Stimulated activated CD8-positive, alpha-beta memory T cell treated with anti-CD3 and anti-CD28 coated beads, Interleukin-15, amount 100 ng/mL, for 4 hours (primary cell): ENCODE measurements around the gene EHD2.

ENCODE experiments used
- DNase-seq, 2 donors: peaks; one replicate each; pipeline ENCODE4 v3.0.0-alpha.2; 2020; ENCODE audit warnings: low read depth in 2 of 2

Gene EHD2

DNA sequence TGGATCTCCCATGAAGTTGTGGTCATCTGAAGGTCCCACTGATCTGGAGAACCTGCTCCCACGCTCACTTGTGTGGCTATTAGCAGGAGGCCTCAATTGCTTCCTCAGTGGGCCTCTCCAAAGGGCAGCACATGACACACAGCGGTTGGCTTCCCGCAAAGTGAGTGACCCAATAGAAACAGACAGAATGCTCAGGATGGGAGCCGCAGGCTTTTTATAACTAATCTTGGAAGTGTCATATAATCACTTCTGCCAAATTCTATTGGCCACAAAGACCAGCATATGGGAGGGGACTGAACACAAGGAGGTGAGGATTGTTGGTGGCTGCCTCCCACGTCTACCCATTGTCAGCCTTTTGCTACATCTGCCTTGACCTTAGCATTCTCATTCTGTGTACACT, 22.1 kb upstream of the EHD2 start:
- DNase-seq, result no peak

DNA sequence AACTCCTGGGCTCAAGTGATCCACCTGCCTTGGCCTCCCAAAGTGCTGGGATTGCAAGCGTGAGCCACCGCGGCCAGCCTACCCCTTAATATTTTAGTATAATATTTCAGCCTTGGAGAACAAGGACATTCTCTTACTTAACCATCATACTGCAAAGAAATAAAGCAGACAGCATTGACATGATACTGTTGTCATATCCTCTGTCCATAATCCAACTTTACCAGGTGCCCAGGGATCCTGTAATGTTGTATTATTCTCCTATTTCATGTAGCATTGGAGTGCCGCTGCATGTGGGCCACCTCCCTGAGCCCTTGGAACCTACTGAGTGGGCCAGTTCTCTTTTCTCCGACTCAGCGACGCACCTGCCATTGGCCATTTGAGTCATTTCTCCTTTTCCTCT, 21.4 kb upstream of the EHD2 start:
- no peak for DNase-seq

DNA sequence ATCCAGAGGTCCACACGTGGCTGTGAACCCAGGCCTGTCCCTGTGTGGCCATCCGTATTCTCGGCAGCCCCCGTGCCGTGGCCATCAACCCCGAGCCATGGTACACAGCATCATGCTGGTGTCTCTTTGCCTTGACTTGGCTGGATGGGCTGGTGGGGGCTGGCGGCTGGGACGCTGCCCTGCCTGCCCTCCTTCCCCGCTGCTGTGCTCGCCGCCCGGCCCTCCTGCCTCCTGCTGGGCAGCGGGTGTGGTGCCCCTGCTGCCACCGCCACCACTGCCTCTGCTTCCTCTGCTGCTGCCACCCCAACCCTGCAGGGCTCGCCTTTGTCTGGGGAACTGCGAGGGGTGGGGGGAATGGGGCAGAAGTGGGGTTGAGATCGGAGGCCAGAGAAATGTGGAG, 19.7 kb upstream of the EHD2 start:
- no peak for DNase-seq

DNA sequence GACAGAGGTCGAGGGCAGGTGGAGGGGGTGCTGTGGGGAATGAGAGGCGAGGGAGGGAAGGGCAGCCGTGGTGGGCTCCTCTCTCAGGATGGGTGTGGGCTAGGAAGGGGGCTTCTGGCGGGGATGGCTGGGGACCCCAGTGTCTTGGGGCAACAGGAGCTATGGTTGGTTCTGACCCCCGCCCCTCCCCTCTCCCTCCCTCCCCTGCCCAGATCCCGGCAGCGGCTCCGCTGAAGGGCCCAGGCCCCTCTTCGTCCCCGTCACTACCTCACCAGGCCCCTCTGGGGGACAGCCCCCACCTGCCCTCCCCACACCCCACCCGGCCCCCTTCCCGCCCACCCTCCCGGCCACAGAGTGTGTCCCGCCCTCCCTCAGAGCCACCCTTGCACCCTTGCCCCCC, 19.3 kb upstream of the EHD2 start:
- DNase-seq, result no peak

DNA sequence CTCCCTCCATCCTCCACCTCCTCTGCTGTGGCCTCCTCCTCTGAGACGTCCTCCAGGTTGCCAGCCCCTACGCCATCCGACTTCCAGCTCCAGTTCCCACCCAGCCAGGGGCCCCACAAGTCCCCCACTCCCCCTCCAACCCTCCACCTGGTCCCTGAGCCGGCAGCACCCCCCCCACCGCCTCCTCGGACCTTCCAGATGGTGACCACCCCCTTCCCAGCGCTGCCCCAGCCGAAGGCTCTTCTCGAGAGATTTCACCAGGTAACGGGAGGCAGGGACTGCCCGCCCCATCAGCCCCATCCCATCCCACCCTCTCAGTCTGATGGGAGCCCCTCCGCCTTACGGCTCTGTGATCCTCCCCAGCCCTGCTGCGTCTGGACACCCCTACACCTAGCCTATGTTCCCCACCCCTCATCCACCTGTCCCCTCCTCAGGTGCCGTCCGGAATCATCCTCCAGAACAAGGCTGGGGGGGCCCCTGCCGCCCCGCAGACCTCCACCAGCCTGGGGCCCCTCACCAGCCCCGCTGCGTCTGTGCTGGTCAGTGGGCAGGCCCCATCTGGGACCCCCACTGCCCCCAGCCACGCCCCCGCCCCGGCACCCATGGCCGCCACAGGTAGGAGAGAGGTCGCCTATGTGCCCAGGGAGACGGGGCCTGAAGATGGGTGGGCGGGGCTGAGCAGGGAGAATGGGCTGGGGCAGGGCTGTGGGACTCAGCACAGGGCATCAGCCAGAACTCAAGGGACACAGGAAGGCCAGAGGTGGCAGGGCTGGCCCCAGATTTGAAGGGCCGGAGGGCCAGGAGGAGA, 18.6 kb upstream of the EHD2 start:
- DNase-seq, result no peak

DNA sequence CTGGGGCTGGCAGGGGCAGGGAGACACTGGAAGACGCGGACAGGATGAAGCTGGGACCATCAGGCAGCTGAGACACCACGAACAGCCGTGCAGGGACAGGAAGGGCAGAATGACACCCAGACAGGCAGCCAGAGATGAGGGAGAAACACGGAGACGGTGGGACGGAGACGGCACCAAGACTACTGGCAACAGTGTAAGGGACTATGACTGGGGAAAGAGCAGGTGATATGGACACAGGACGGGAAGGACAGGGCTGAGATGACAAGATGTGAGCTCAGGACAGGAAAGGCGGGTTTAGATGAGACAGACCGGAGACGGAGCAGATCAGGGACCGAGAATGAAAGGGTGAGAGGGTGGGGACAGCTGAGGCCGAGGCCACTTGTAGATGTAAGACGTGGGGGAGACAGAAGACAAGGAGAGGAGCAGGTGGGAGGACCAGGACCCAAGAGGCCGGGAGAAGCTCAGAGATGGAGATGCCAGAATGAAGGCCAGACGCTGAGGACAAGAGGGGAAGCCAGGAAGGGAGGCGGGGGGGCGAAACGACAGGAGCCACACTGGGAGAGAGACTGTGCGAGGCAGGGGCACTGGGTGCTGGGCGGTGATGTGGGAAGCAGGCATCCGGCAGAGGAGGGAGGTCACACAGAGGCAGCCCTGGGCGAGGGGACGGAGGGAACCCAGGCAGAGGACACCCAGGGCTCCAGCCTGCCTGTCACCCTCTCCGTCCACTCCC, 17.5 kb upstream of the EHD2 start:
- DNase-seq, result no peak

DNA sequence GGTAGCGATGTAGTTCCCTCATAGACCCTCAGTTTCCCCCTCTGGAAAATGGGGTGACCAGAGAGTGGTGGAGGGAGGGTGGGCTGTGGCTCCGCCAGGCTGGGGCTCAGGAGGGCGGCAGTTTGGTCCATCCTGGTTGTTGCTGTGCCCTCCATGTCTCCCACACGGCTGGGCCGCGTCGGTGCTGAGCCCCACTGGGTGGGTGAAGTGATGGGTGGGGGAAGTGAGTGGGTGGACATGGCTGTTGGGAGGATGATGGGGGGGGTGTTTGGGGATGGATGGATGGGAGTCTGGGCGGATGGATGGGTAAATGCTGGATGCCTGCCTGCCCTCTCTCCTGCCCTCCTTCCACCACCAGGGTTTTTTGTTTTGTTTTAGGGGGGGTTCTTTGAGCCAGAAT, 16.6 kb upstream of the EHD2 start:
- no peak for DNase-seq

DNA sequence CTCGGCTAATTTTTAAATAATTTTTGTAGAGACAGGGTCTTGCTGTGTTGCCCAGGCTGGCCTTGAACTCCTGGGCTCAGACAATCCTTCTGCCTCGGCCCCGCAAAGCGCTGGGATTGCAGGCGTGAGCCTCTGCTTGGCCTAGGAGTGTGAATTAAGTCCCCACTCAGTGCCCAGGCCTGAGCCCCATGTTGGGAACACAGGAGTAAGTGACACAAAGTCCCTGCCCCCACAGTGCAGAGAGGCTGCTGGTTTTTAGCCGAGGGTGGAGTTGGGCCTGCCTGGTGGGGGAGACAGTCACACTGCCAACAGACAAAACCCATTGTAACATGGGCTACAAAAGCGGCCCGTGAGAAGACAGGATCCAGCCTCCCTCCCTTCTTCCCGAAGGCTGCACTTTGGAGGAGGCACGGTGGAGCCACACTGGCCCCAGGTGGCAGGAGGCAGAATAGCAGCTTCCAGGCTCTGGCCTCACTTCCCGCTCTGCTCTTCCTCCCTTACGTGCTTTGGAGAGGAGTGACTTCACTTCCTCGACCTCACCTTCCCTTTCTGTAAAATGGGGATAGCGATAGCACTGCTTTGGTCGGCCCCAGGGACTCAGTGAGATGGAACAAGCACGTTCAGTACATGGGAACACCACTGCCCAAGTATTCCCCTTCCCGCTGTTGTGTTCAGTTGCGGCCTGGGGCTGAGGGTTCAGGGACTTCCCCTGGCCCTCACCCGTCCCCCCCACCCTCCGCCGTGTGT, 15.2 kb upstream of the EHD2 start:
- no peak for DNase-seq

DNA sequence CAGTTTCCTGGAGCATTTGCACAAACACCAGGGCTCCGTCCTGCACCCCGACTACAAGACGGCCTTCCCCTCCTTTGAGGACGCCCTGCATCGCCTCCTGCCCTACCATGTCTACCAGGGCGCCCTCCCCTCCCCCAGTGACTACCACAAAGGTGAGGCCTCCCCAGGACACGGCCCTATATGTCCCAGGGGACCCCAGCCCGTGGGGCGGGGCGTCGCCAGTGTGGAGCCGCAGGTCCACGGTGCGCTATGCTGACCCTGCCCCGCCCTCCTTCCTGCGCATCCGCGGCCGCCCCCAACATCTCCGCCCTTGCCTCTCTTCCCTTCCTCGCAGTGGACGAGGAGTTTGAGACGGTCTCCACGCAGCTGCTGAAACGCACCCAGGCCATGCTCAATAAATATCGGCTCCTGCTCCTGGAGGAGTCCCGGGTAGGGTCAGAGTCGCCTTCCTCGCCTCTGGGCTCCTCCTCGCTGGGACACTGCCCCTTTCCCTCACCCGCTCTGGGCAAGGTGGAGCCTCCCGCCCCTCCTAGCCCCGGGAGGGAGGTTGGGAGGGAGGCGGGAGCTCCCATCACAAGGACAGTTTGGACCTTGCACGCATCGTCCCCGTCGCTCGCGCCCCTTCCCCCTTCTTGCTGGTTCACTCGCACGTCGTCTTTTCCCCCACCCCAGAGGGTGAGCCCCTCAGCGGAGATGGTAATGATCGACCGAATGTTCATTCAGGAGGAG, 14.4 kb upstream of the EHD2 start:
- DNase-seq, result no peak

DNA sequence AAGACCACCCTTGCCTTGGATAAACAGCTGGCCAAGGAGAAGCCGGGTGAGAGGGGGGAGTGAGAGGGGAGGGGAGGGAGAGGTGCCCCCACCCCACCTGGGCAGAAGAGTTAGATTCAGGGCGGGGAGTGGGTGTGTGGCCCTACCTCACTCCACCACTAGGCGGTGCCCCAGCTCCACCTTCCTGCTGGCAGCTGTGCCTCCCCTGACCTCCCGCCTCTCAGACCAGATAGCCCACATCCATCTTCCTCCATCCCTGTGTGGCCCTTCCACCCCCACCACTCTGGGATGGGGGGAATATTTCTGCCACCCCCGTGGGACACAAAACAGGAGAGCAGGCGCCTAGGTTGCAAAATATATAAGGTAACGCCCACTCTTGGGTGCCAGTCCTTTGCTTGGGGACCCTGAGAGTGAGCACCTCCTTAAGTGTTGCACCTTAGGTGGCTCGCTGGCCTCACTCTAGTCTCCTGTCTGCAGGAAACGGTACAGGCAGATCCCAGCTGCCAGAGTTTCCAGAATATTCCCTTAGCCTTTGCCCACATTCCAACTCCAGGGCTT, 13.8 kb upstream of the EHD2 start:
- DNase-seq, result no peak

DNA sequence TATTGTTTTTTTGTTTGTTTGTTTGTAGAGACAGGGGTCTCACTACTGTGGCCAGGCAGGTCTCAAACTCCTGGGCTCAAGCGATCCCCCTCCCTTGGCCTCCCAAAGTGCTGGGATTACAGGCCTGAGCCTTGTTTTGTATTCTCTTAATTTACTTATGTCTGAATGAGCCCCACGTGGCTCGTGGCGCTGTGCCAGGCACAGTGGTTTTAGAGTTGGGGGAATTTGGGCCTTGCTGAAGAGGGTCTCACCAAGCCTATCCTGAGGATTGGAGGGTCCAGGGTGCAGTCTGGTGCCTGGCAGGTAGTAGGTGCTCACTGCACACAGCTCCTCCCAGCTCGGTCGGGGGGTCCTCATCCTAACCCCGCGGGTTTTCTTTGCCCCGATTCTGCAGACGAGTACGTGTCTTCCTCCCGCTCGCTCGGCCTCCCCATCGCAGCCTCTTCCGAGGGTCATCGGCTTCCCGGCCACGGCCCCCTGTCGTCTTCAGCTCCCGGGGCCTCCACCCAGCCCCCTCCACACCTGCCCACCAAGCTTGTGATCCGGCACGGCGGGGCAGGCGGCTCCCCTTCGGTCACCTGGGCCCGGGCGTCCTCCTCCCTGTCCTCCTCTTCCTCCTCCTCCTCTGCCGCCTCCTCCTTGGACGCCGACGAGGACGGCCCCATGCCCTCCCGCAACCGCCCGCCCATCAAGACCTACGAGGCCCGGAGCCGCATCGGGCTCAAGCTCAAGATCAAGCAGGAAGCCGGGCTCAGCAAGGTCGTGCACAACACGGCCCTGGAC, 12.1 kb upstream of the EHD2 start:
- no peak for DNase-seq

DNA sequence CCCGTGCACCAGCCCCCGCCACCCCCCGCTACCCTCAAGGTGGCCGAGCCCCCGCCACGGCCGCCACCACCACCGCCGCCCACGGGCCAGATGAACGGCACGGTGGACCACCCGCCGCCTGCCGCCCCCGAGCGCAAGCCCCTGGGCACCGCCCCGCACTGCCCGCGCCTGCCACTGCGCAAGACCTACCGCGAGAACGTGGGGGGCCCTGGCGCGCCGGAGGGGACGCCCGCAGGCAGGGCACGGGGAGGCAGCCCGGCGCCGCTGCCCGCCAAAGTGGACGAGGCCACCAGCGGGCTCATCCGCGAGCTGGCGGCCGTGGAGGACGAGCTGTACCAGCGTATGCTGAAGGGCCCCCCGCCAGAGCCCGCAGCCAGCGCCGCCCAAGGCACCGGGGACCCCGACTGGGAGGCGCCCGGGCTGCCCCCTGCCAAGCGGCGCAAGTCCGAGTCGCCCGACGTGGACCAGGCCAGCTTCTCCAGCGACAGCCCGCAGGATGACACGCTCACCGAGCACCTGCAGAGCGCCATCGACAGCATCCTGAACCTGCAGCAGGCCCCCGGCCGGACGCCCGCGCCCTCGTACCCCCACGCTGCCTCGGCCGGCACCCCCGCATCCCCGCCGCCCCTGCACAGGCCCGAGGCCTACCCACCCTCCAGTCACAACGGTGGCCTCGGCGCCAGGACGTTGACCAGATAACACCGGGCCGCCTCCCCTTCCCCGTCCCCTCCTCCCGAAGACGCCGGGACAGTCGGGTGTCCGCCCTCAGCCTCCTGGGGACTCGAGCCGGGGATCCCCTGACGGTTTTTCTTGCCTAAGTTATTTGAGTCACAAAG, 11.3 kb upstream of the EHD2 start:
- DNase-seq, result no peak

DNA sequence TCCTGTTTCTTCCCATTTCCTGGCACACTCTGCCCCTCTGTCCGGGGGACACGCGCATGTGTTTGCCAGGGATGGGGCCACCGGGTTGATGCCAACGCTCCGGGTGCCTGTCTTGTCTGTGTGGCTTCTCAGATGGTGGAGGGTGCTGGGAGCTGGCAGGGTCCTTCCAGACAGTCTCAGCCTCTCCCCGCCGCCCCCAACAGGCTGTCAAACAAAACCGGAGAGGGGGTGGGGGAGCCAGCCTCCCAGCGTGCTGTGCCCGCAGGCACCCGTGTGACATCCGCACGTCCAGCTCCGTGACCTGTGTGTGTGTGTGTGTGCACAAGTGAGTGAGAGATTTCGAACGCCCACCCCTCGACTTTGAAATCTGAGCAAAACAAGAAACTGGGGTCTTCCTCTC, 10.6 kb upstream of the EHD2 start:
- DNase-seq, result no peak

DNA sequence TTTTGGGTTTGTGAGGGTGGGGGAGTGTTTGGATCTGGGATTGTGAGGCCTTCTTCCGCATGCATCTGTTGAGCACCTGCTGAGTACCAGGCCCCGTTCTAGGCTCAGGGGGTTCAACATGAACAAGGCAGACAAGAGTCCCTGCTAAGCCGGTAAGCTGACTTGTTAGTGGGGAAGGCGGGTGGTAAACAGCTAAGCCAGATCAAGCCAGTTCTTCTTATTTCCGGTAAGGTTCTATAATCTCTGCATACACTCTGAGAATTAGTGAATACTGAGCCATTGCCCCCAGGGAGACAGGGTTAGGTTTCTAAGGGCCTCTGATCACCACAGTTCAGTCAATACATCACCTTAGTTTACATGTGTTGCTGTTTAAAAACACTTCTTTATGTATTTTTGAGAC, 9.9 kb upstream of the EHD2 start:
- no peak for DNase-seq

DNA sequence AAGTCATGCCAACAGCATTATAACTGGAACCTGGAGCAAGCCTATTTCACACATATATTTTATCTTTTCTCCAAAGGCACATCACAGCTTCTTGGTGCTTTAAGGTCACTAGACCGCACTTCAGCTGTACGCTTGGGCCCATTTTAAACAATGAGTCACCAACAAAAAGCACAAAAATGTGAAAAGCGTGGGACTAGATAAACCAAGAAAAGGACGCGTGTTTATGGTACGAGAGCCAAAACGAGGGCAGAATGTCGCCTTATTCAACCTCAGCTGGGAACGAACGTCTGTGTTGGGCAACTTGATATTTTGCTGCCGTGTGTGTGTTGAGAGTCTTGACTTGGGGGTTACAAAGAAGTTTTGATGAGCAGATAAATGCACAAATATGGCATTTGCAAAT, 9.2 kb upstream of the EHD2 start:
- DNase-seq, result no peak

DNA sequence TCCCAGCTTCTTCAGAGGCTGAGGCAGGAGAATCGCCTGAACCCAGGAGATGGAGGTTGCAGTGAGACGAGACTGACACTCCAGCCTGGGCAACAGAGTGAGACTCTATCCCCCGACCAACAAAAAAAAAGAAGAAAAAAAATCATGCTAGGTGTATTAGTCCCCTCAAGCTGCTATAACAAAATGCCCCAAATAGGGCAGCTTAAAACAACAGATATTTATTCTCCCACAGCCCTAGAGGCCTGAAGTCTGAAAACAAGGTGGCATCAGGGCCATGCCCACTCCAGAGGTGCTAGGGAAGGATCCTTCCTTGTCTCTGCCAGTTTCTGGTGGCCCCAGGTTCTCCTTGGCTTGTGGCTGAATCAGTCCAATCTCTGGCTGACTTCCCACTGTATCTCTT, 8.6 kb upstream of the EHD2 start:
- no peak for DNase-seq

DNA sequence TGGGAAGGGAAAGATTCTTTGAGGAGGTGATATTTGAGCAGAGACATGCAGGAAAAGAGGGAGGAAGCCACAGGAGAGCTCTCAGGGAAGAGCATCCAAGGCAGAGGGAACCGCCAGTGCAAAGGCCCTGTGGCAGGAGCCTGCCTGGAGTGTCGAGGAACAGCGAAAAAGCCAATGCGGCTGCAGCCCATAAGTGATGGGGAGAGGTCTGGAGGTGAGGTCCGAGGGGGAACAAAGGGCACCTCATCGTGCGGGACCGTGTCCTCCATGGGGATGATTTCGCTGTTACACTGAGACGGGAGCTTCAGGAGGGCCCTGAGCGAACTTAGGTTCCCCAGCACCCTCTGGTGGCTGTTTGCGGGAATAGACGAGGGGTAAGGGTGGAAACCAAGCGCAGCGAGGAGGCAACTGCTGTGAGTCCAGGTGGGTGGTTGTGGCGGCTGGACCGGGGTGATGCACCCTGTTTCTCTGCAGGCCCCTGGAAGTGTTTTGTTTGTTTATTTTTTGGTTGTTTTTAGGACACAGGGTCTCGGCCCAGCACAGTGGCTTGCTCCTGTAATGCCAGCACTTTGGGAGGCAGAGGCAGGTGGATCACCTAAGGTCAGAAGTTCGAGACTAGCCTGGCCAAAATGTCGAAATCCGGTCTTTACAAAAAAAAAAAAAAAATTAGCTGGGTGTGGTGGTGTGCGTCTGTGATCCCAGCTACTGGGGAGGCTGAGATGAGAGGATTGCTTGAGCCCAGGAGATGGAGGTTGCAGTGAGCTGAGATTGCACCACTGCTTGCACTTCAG, 5.9 kb upstream of the EHD2 start:
- peak in 1 of 2 donors; percentile 49 for DNase-seq

DNA sequence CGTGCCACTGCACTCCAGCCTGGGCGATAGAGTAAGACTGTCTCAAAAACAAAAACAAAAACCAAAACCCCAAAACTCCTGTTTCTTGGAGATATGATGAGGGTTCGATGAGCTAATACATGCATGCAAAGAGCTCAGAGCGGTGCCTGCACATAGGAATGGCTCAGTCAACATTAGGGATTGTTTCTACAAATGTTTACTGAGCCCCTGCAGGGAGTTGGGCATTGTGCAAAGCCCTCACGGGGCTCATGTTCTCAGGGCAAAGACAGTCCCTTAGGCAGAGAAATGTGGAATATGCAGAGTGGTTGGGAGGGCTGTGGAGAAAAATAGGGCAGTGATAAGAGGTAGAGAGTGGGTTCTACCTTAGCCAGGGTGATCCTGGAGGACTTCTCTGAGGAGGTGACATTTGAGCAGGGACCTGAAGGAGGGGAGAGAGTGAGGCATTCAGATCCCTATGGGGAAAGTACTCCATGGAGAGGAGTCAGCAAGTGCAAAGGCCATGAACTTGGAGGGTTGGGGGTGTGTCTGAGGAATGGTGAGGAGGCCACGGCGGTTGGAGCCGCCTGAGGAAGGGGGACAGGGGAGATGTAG, 1.5 kb upstream of the EHD2 start:
- no peak for DNase-seq

DNA sequence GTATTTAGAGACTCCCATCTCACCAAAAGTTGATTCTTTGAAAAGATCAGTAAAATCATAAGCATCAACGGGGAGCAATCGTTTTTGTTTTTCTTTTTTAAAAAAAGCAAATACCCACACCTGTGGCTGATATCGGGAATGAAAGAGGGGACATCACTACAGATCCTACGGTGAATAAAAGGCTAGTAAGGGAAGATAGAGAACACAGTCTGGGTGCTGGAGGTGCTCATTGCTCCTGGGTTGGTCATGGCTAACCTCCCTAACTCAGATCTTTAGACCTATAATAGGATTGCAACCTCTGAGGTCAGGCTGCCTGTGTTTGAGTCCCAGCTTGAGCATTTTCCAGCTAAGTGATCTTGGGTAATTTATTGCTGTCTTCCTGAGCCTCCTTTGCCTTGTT, 1.1 kb downstream of the EHD2 start:
- DNase-seq, result no peak
